ENCODE measurements around the gene SLX4IP.
"Not testable (repeated sequence)": the region's sequence is repeated elsewhere in the genome, so short reads cannot be mapped to it uniquely, and the experiment has no call there.

The SLX4IP gene

DNA sequence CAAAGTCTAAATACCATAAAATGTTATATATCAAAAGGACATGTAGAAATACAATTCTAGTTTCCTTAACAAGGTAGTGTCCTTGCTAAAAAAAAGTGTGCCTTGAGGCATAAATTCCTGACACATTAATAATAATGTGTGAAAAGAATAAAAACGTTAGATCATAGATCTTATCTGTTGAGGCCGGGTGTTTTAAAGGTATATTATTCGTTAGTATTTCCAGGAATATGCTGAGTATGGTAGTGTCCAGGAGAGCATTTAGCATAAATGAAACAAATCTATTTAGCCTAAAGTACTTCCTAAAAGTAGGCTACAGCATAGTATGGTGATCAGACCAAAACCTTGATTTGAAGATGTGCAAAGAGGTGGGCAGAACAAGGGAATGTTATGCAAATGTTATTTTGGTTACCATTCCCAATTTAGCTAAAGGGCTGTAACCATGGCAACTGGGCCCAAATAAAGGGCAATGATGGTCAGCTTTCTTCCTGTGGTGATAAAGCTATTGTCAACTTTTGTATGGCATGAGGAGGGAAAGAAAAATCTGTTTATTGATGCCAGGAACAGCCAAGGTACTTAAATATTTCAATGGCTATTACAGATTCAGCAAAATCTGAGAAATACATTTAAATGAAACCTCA is 20.0 kb upstream of the SLX4IP start:
- no peak overlapping the region for H3K4me3 ChIP-seq (replicated peaks in 1 of 2; ENCODE audit: low read depth in 2 of 2, low read length in 2 of 2)
- TF ChIP-seq, protein P1, sequence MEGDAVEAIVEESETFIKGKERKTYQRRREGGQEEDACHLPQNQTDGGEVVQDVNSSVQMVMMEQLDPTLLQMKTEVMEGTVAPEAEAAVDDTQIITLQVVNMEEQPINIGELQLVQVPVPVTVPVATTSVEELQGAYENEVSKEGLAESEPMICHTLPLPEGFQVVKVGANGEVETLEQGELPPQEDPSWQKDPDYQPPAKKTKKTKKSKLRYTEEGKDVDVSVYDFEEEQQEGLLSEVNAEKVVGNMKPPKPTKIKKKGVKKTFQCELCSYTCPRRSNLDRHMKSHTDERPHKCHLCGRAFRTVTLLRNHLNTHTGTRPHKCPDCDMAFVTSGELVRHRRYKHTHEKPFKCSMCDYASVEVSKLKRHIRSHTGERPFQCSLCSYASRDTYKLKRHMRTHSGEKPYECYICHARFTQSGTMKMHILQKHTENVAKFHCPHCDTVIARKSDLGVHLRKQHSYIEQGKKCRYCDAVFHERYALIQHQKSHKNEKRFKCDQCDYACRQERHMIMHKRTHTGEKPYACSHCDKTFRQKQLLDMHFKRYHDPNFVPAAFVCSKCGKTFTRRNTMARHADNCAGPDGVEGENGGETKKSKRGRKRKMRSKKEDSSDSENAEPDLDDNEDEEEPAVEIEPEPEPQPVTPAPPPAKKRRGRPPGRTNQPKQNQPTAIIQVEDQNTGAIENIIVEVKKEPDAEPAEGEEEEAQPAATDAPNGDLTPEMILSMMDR (IDR thresholded peaks at IDR 0.05; ENCODE audit: low read depth, low read length) = no peak
- DNase-seq (ENCODE audit: low read depth in 2 of 2) = peak; percentile 35 to 53

DNA sequence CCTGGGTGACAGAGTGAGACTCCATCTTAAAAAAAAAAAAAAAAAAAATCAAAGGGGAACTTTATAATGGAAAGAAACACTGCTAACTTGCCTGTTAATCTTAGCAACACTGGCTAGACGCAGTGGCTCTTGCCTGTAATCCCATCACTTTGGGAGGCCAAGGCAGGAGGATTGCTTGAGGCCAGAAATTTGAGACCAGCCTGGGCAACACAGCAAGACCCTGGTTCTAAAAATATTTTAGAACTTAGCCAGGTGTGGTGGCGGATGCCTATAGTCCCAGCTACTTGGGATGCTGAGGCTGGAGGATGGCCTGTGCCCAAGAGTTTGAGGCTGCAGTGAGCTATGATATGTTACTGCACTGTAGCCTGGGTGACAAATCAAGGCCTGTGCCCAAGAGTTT is 17.9 kb upstream of the SLX4IP start:
- H3K4me3 ChIP-seq (replicated peaks in 1 of 2; ENCODE audit: low read depth in 2 of 2, low read length in 2 of 2); DNase-seq (ENCODE audit: low read depth in 2 of 2): not testable (repeated sequence)

DNA sequence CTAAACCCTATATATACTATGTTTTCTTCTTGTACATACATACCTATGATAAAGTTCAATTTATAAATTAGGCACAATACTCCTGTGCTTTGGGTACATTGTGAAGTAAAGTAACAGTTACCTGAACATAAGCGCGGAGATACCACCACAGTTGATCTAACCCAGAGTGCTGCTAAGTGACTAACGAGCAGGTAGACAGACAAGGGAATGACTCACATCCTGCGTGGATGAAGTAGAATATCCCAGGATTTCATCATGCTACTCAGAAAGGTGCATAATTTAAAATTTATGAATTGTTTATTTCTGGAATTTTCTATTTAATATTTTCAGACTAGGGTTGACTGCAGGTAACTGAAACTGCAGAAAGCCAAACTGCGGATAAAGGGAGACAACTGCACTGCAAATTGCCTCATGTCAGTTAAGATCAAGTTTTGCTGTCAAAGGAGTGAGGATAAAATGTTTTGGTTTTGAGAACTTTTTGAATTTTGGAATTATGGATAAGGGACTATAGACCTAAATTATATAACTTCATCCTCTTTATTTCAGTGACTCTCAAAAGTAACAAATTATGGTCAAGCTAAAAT is 15.5 kb upstream of the SLX4IP start:
- DNase-seq (ENCODE audit: low read depth in 2 of 2) = peak in 1 of 2 donors; percentile 51
- no peak overlapping the region for H3K4me3 ChIP-seq (replicated peaks in 1 of 2; ENCODE audit: low read depth in 2 of 2, low read length in 2 of 2)
- TF ChIP-seq, protein P1 (IDR thresholded peaks at IDR 0.05; ENCODE audit: low read depth, low read length) = no peak

GRCh38 chr20:10423735-10424134 is 11.4 kb upstream of the SLX4IP start:
- no peak overlapping the region for H3K4me3 ChIP-seq (replicated peaks in 1 of 2; ENCODE audit: low read depth in 2 of 2, low read length in 2 of 2)
- no peak for DNase-seq (ENCODE audit: low read depth in 2 of 2)
- TF ChIP-seq, protein P1 (IDR thresholded peaks at IDR 0.05; ENCODE audit: low read depth, low read length) = no peak

DNA sequence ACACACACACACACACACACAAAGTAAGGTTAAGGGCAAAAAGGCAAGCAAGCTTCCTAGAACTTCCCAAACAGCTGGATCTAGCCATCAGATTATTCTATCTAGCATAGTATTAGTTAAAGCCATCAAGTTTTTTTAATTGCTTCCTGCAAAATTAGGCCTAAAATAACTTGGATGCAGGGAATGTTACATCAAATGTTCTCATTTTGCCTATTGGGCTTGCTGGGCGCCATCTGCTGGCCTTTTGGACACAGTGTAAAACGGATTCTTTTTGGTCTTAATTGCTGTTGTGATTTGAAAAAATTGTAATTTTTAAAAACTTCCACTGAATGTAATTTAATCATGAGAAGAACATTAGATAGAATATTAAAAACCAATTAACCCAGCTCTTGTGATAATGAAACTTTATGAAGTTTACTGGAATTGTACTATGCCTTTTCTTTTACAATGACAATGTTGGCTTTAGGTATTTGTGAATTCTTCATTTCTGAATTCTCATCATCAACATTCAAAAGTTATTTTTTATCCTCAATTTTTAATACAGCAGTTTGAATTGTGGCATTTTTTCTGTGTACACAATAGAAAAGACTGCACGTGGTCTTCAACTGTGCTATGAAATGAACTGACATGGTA is 7.9 kb upstream of the SLX4IP start:
- TF ChIP-seq, protein P1 (IDR thresholded peaks at IDR 0.05; ENCODE audit: low read depth, low read length) = peak; percentile 83
- H3K4me3 ChIP-seq (replicated peaks in 1 of 2; ENCODE audit: low read depth in 2 of 2, low read length in 2 of 2) = no peak overlapping the region
- peak; percentile 82 to 84 for DNase-seq (ENCODE audit: low read depth in 2 of 2)

GRCh38 chr20:10428008-10428407 is 7.1 kb upstream of the SLX4IP start:
- TF ChIP-seq, protein P1 (IDR thresholded peaks at IDR 0.05; ENCODE audit: low read depth, low read length) = no peak

GRCh38 chr20:10429443-10429981 is 5.6 kb upstream of the SLX4IP start:
- DNase-seq (ENCODE audit: low read depth in 2 of 2) = no peak
- TF ChIP-seq, protein P1 (IDR thresholded peaks at IDR 0.05; ENCODE audit: low read depth, low read length) = no peak

More at GRCh38 chr20:10428008-10428407, 7.1 kb upstream of the SLX4IP start:
- H3K4me3 ChIP-seq (replicated peaks in 1 of 2; ENCODE audit: low read depth in 2 of 2, low read length in 2 of 2) = no peak overlapping the region
- no peak for DNase-seq (ENCODE audit: low read depth in 2 of 2)

More at GRCh38 chr20:10429443-10429981, 5.6 kb upstream of the SLX4IP start:
- no peak overlapping the region for H3K4me3 ChIP-seq (replicated peaks in 1 of 2; ENCODE audit: low read depth in 2 of 2, low read length in 2 of 2)

Measured in cardiac fibroblast (primary cell).